ENCODE measurements around the gene SLC4A7. TPM values are rescaled to one million over a fixed set of nuclear protein-coding genes. Genes with fewer than 3 reads are reported as not detected.

SLC4A7 gene
- total RNA-seq, 1 donor from 2014 or later = 15.0 TPM

DNA sequence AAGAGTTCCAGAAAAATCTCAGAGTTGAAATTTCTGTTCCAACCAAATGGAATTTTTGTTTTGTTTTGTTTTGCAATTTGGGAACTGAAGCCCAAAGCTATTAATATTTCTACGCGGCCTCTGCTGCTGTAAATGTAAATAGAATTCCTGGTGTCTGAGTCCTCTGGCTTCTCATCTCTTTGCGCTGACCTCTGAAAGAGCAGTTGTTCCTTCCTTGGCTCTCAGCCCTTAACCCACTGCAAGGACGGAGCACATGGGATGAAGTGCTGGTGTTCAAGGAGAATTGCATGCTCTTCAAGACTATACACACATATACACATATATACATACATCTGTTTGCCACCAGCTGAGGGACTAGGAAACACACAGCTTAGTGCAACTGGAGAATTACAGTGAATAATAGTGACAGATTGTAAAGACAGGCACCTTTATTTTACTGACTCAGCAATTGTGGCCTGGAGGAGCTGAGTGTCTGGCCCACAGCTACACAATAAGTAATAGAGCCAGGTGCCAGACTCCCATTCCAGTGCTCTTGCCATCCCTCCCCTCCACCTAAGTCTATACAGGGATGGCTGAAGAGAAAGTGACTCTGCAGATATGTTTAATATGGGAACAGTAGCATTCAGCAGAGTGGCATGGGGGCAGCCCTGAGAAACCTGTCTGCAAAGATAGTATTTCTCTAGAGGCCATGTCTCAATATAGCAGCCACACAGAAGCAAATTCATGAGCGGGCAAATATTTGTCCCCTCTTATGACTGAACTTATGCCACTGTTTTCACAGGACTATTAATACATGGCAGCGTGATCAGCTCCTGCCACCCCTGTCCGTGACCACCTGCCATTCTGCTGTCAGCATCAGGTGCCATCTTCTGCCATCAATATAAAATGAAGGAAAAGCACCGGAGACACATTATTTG lies 157.3 kb downstream of the SLC4A7 start:
- Histone ChIP-seq H3K9me3 (no peaks in the 10 kb centered on the region), H3K36me3 (no peaks in the 10 kb centered on the region), H3K4me1 (peaks cover 13% of the 10 kb centered on the region), H3K27ac (no peak overlapping the region), H3K4me3 (no peak overlapping the region), H3K27me3 (no peaks in the 10 kb centered on the region)
- DNase-seq (no peak), ATAC-seq (peak; percentile 41)
- TF ChIP-seq, protein P1, sequence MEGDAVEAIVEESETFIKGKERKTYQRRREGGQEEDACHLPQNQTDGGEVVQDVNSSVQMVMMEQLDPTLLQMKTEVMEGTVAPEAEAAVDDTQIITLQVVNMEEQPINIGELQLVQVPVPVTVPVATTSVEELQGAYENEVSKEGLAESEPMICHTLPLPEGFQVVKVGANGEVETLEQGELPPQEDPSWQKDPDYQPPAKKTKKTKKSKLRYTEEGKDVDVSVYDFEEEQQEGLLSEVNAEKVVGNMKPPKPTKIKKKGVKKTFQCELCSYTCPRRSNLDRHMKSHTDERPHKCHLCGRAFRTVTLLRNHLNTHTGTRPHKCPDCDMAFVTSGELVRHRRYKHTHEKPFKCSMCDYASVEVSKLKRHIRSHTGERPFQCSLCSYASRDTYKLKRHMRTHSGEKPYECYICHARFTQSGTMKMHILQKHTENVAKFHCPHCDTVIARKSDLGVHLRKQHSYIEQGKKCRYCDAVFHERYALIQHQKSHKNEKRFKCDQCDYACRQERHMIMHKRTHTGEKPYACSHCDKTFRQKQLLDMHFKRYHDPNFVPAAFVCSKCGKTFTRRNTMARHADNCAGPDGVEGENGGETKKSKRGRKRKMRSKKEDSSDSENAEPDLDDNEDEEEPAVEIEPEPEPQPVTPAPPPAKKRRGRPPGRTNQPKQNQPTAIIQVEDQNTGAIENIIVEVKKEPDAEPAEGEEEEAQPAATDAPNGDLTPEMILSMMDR (IDR thresholded peaks at IDR 0.05) = no peak
- intact Hi-C loops (cut with DNase I) = no loop called here

DNA sequence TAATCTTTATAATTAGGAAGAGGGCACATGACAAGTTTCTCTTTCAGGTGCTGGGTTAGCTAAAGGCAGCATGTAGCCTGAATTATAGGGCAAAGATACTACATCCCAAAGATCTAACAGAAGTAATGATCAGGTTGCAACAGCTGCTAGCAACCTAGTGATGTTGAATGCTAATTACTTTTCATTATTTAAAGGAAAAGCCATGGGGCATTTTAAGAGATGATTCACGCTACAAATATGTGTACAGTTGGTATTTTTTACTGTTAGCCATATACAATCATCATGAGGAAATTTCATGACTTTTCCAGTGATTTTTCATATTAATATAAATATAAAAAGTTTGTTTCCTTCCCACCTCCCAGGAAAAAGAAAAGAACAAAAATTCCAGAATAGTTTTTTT lies 158.0 kb downstream of the SLC4A7 start:
- intact Hi-C loops (cut with DNase I) = no loop called here
- Histone ChIP-seq H3K4me3 (no peak overlapping the region), H3K4me1 (peaks cover 13% of the 10 kb centered on the region), H3K27ac (peak overlapping the region; percentile 6), H3K27me3 (no peaks in the 10 kb centered on the region), H3K36me3 (no peaks in the 10 kb centered on the region), H3K9me3 (no peaks in the 10 kb centered on the region)
- TF ChIP-seq, protein P1 (IDR thresholded peaks at IDR 0.05) = no peak
- ATAC-seq (no peak), DNase-seq (no peak)

DNA sequence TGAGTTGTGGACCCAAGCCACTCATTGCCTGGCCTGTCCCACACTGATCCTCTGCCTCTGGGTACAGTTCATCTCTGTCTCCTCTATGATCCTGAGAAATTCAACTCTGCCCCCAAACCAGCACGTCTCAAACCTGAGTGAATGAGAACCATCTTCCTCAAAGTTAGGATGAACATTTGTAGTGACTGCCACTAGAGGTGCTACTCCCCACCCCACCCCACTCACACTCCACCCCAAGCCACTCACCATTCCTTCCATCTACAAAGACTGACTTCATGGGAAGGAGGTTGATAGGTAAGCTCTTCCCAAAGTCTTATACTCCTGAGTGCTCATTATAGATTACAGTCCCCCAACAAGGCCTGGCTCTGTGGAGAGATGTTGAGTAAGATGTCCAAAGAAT lies 158.8 kb downstream of the SLC4A7 start:
- Histone ChIP-seq H3K27me3 (no peaks in the 10 kb centered on the region), H3K36me3 (no peaks in the 10 kb centered on the region), H3K27ac (no peak overlapping the region), H3K4me1 (peaks cover 13% of the 10 kb centered on the region), H3K4me3 (no peak overlapping the region), H3K9me3 (no peaks in the 10 kb centered on the region)
- DNase-seq = no peak
- peak; percentile 22 for ATAC-seq
- TF ChIP-seq, protein P1 (IDR thresholded peaks at IDR 0.05) = no peak
- intact Hi-C loops (cut with DNase I) = no loop called here

DNA sequence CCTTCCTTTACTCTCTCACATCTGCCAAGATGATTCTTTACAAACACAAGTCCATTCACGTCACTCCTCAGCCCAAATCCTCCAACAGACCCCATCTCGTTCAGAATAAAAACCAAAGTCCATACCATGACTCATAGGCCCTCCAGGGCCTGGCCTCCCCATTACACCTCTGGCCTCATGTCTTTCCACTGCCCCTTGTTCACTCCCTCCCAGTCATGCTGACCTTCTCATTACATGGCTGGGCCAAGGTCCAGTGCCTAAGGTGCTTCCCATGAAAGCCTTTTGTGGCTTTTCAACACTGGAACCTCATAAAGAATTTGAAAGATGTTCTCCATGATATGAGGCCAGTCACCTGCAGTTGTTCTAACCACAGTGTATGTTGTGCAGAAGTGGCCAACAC lies 159.5 kb downstream of the SLC4A7 start:
- intact Hi-C loops (cut with DNase I) = no loop called here
- ATAC-seq (peak; percentile 24), DNase-seq (no peak)
- H3K27ac ChIP-seq = no peak overlapping the region
- TF ChIP-seq, protein P1 (IDR thresholded peaks at IDR 0.05) = no peak
- H3K9me3 ChIP-seq = no peaks in the 10 kb centered on the region
- no peak overlapping the region for H3K4me3 ChIP-seq
- no peaks in the 10 kb centered on the region for H3K36me3 ChIP-seq
- no peaks in the 10 kb centered on the region for H3K27me3 ChIP-seq
- peaks cover 13% of the 10 kb centered on the region for H3K4me1 ChIP-seq

DNA sequence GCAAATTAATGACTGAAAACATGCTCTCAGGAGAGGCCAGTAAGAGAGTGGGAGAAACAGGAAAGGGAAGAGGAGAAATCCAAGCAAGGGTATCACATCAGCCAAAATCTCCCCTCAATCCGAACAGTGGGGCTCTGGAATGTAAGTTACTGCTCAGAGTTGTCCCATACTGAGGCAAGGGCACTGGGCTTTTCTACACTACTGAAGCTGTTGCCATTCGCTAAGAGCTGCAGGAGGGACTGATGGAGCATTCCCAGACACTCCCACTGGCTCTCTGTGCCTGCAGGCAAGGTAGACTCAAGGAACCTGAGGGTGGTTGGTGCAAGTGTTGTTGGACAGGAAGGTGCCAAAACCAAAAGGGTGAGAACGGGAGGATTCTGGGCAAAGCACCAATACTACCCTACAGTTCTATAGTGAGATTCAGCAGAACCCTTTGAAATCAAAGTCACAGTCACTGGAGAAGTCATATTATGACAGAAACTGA lies 161.1 kb downstream of the SLC4A7 start:
- intact Hi-C loops (cut with DNase I) = no loop called here
- Histone ChIP-seq H3K27me3 (no peaks in the 10 kb centered on the region), H3K27ac (no peak overlapping the region), H3K36me3 (no peaks in the 10 kb centered on the region), H3K4me1 (peaks cover 13% of the 10 kb centered on the region), H3K4me3 (no peak overlapping the region), H3K9me3 (no peaks in the 10 kb centered on the region)
- TF ChIP-seq, protein P1 (IDR thresholded peaks at IDR 0.05) = no peak
- ATAC-seq = no peak
- no peak for DNase-seq

Other genes starting within 250 kb of the SLC4A7 start
- gene NEK10, start 115.0 kb downstream of the SLC4A7 start, total RNA-seq = 0.49 TPM
- gene EOMES, start 237.9 kb upstream of the SLC4A7 start, total RNA-seq = 1.2 TPM

Data from upper lobe of right lung (tissue), 1 donor.